HL-60 (cell line): ENCODE results near the gene CD80.

ENCODE experiments used
- DNase-seq, 2 experiments: peaks; one replicate each; pipeline ENCODE4 v3.0.0-alpha.2; 2010 to 2020; ENCODE audit warnings: low read depth in 1 of 2, low spot score in 1 of 2
- H3K27ac ChIP-seq: fragments of 250-450 bp; sonication (Bioruptor Pico); replicated peaks from 2 replicates; pipeline ENCODE4 v1.5.1; 2020; ENCODE audit warnings: mild to moderate bottlenecking, moderate library complexity
- H3K27me3 ChIP-seq: fragments of 250-450 bp; sonication (Bioruptor Pico); 2 replicates; pipeline ENCODE4 v1.5.1; 2021; ENCODE audit warnings: mild to moderate bottlenecking, moderate library complexity; ENCODE audit not compliant: insufficient read depth, poor library complexity, severe bottlenecking
- H3K4me3 ChIP-seq: replicated peaks from 2 replicates; pipeline ENCODE4 v1.5.1; 2011; ENCODE audit warnings: mild to moderate bottlenecking, control low read depth, low read length; ENCODE audit not compliant: insufficient read depth
- GABPA ChIP-seq: IDR thresholded peaks from 2 replicates; pipeline ENCODE4 v1.6.1; 2012; ENCODE audit warnings: low read depth
- POLR2AphosphoS5 ChIP-seq: IDR thresholded peaks from 2 replicates; pipeline ENCODE4 v1.6.1; 2012; ENCODE audit warnings: low read depth
- REST ChIP-seq: IDR thresholded peaks from 2 replicates; pipeline ENCODE4 v1.6.1; 2012; ENCODE audit warnings: low read depth; ENCODE audit not compliant: insufficient replicate concordance
- SPI1 ChIP-seq: IDR thresholded peaks from 2 replicates; pipeline ENCODE4 v1.6.1; 2012; ENCODE audit warnings: low read depth, mild to moderate bottlenecking, borderline replicate concordance
- long read RNA-seq: library from polyadenylated mRNA; unstranded; transcript quantifications from one replicate; pipeline ENCODE4 v2.0.0, GENCODE V29; 2020
- TF ChIP-seq, protein P1 (sequence below): IDR thresholded peaks from one replicate; pipeline ENCODE4 v1.5.1; 2011; ENCODE audit warnings: low read length, control low read depth, inconsistent platforms; ENCODE audit not compliant: insufficient read depth

Gene CD80, protein sequence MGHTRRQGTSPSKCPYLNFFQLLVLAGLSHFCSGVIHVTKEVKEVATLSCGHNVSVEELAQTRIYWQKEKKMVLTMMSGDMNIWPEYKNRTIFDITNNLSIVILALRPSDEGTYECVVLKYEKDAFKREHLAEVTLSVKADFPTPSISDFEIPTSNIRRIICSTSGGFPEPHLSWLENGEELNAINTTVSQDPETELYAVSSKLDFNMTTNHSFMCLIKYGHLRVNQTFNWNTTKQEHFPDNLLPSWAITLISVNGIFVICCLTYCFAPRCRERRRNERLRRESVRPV
- long read RNA-seq: 0 reads

DNA sequence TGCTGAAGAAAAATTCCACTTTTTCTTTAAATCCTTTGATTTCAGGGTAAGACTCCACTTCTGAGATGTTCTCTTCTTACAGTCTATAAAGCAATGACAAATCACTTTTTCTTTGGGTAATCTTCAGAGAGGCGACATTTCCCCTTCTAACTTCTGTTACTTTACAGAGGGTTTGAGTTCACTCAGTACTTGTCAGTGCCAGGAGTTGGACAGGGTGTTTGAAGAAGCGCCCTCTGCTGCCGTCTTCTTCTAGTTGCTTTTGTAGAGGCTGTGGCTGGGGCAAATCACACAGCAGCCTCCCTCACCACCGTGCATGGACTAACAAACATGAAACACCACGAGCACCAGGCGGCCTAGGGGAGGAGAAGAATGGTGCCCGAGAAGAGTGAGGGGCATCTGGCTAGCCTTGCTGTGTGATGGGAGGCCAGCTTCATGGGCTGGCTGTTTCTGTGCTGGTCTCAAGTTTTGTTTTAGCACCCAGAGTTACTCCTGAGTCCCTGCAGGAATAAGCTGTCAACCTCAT lies at the start of gene CD80:
CD80 (minus strand) TSS at position 174 of the 523 bp plus-strand sequence. CDS start 1,886 bp downstream, outside the sequence.
- peak; percentile 12 to 82 for DNase-seq
- no peak within 1 kb of the TSS for H3K4me3 ChIP-seq
- no peaks in the 10 kb centered on the region for H3K27me3 ChIP-seq
- no peak within 1 kb of the TSS for H3K27ac ChIP-seq
- TF ChIP-seq, protein P1, sequence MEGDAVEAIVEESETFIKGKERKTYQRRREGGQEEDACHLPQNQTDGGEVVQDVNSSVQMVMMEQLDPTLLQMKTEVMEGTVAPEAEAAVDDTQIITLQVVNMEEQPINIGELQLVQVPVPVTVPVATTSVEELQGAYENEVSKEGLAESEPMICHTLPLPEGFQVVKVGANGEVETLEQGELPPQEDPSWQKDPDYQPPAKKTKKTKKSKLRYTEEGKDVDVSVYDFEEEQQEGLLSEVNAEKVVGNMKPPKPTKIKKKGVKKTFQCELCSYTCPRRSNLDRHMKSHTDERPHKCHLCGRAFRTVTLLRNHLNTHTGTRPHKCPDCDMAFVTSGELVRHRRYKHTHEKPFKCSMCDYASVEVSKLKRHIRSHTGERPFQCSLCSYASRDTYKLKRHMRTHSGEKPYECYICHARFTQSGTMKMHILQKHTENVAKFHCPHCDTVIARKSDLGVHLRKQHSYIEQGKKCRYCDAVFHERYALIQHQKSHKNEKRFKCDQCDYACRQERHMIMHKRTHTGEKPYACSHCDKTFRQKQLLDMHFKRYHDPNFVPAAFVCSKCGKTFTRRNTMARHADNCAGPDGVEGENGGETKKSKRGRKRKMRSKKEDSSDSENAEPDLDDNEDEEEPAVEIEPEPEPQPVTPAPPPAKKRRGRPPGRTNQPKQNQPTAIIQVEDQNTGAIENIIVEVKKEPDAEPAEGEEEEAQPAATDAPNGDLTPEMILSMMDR: peak; percentile 26
- no peak for TF ChIP-seq REST

DNA sequence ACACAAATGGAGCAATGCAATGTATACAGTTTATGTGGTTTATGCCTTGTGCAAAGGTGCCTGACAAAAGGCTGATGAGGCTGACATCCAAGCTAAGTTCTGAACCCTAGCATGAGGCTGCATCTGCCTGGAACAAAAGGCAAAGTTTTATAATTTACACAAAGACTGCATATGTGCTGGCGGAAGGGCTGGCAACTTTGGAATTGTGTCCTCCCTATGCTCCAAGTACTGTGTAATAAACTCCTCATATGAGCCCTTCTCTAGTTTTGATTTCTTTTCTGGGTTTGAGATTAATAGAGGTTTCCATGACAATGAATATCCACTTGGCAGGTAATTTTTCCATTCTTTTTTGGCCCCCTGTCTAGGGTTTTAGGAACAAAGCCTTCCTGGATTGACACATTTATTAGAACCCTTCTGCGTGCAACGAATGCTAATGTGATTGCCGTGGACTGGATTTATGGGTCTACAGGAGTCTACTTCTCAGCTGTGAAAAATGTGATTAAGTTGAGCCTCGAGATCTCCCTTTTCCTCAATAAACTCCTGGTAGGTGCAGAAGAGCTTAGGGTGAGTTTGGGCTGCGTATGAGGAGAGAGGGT lies 49.1 kb upstream of the CD80 start:
- no peak for DNase-seq
- no peaks in the 10 kb centered on the region for H3K27me3 ChIP-seq
- TF ChIP-seq REST (no peak), GABPA (no peak), POLR2AphosphoS5 (no peak), SPI1 (no peak)
- TF ChIP-seq, protein P1: no peak
- no peak overlapping the region for H3K4me3 ChIP-seq
- H3K27ac ChIP-seq: no peak overlapping the region

DNA sequence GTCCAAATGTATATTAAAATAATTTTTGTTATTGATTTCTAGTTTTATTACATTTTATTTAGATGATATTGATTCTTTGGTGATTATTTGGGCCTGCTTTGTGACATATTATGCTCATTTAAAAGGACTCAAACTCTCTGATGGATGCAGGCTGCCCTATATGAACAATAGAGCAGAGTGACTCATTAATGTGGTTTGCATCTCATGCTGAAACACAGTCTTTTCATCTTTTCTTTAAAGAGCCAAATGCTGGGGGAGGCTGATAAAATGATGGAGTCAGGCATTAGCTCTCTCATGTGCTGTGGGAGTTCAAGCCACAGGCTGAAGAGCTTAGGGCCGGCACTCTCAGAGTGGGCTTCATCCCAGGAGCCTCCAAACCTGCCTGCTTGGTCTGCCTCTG lies 45.5 kb upstream of the CD80 start:
- no peaks in the 10 kb centered on the region for H3K27me3 ChIP-seq
- no peak for TF ChIP-seq SPI1
- TF ChIP-seq GABPA: no peak
- TF ChIP-seq, protein P1: no peak
- TF ChIP-seq POLR2AphosphoS5: no peak
- TF ChIP-seq REST: no peak
- DNase-seq: no peak

More for the DNA sequence above, 45.5 kb upstream of the CD80 start:
- Histone ChIP-seq H3K27ac (no peak overlapping the region), H3K4me3 (no peak overlapping the region)
